Right lobe of liver (tissue), 6 donors: ENCODE results near the gene SRPRB. TPM values are rescaled to one million over a fixed set of nuclear protein-coding genes. Genes with fewer than 3 reads are reported as not detected.

Experiments used
- ATAC-seq, 4 donors: fragments of 200-7000 bp; cut with Tn5 transposase; one replicate each; pipeline ENCODE4 v1.9.1; 2020; ENCODE audit warnings: mild to moderate bottlenecking in 4 of 4, moderate library complexity in 4 of 4
- DNase-seq, 3 donors: peaks; one replicate each; pipeline ENCODE4 v3.0.0-alpha.2; 2020
- H3K27ac ChIP-seq, 3 donors: fragments of 200-600 bp; one replicate each; pipeline ENCODE4 v1.8.0; 2022
- H3K27me3 ChIP-seq, 2 donors: fragments of 200-600 bp; one replicate each; pipeline ENCODE4 v1.8.0; 2022
- H3K36me3 ChIP-seq, 4 donors: fragments of 200-600 bp; sonication (generic) in 1 of 4; one replicate each; pipeline versions ENCODE4 v1.5.1 to v1.8.0; 2017 to 2022; ENCODE audit warnings: control low read depth in 1 of 4
- H3K4me1 ChIP-seq, 4 donors: fragments of 200-600 bp; sonication (generic) in 1 of 4; one replicate each; pipeline versions ENCODE4 v1.5.1 to v1.8.0; 2017 to 2022; ENCODE audit warnings: control low read depth in 1 of 4
- H3K4me3 ChIP-seq, 3 donors: fragments of 200-600 bp; one replicate each; pipeline ENCODE4 v1.8.0; 2022
- H3K9me3 ChIP-seq, 4 donors: fragments of 200-600 bp; sonication (generic) in 1 of 4; one replicate each; pipeline versions ENCODE4 v1.5.1 to v1.8.0; 2017 to 2022; ENCODE audit warnings: control low read depth in 1 of 4
- POLR2A ChIP-seq: fragments of 450-650 bp; IDR thresholded peaks from one replicate; pipeline ENCODE4 v1.6.1; 2017; ENCODE audit warnings: antibody characterized with exemption, mild to moderate bottlenecking
- WGBS: methylation state at CpG from one replicate; pipeline ENCODE4 v1.1.6; 2018; ENCODE audit warnings: low coverage, low lambda C conversion rate; ENCODE audit not compliant: insufficient coverage; ENCODE audit errors: missing lambda C conversion rate; 5-methylcytosine and 5-hydroxymethylcytosine counted together
- intact Hi-C, 2 donors: fragments of 100-400 bp; cut with DNase I; formaldehyde crosslinking; loops; one replicate each; pipeline versions ENCODE4 v1.11.2 to v1.14.1; 2022
- total RNA-seq, 6 experiments: library from RNA; depleted of rRNA in 2 of 6; stranded (reverse); fragments of >200 nt in 2 of 6; fragmentation: NEBNext Ultra II Directional in 3 of 6; extraction: Animal tissue kit (Norgen Biotek cat#: 25700) in 3 of 6; gene quantifications; one replicate each; pipeline versions ENCODE4 v1.1.0 to v1.2.4, GENCODE V29; 2016 to 2023
- TF ChIP-seq, protein P1 (sequence below), 4 donors: fragments of 200-600 bp in 3 of 4; fragments of 450-650 bp in 1 of 4; IDR thresholded peaks; one replicate each; pipeline versions ENCODE4 v1.5.1 to v1.8.0; 2016 to 2022; ENCODE audit warnings: antibody characterized with exemption in 4 of 4, mild to moderate bottlenecking in 2 of 4
- donor health status: DM: no; HTN: yes; CAD: no.
- donor health status: DM: no; HTN: no; CAD: no.
- donor health status: DM: no; HTN: no; CAD: no.
- donor health status: DM: no; HTN: yes; CAD: no.
- donor health status: DM: no; HTN: yes; CAD: no.

Gene SRPRB
- total RNA-seq, 6 experiments from 2014 or later = 48.1 to 78.5 (median 56.4) TPM

- H3K4me1 ChIP-seq = no peaks in the 10 kb centered on the region
- no peak overlapping the region for H3K4me3 ChIP-seq
- no peak for TF ChIP-seq POLR2A
- TF ChIP-seq, protein P1, sequence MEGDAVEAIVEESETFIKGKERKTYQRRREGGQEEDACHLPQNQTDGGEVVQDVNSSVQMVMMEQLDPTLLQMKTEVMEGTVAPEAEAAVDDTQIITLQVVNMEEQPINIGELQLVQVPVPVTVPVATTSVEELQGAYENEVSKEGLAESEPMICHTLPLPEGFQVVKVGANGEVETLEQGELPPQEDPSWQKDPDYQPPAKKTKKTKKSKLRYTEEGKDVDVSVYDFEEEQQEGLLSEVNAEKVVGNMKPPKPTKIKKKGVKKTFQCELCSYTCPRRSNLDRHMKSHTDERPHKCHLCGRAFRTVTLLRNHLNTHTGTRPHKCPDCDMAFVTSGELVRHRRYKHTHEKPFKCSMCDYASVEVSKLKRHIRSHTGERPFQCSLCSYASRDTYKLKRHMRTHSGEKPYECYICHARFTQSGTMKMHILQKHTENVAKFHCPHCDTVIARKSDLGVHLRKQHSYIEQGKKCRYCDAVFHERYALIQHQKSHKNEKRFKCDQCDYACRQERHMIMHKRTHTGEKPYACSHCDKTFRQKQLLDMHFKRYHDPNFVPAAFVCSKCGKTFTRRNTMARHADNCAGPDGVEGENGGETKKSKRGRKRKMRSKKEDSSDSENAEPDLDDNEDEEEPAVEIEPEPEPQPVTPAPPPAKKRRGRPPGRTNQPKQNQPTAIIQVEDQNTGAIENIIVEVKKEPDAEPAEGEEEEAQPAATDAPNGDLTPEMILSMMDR (IDR thresholded peaks at IDR 0.05) = no peak
- H3K27ac ChIP-seq = no peak overlapping the region
- intact Hi-C loops = no loop called here
- H3K27me3 ChIP-seq = no peaks in the 10 kb centered on the region
- DNase-seq (no peak), ATAC-seq (no peak)
- no peaks in the 10 kb centered on the region for H3K9me3 ChIP-seq
- no peaks in the 10 kb centered on the region for H3K36me3 ChIP-seq
- 87% methylated on average over 3 of the region's 3 CpGs for WGBS
Measured at GRCh38 chr3:133797396-133798105, 8.1 kb upstream of the SRPRB start.

DNA sequence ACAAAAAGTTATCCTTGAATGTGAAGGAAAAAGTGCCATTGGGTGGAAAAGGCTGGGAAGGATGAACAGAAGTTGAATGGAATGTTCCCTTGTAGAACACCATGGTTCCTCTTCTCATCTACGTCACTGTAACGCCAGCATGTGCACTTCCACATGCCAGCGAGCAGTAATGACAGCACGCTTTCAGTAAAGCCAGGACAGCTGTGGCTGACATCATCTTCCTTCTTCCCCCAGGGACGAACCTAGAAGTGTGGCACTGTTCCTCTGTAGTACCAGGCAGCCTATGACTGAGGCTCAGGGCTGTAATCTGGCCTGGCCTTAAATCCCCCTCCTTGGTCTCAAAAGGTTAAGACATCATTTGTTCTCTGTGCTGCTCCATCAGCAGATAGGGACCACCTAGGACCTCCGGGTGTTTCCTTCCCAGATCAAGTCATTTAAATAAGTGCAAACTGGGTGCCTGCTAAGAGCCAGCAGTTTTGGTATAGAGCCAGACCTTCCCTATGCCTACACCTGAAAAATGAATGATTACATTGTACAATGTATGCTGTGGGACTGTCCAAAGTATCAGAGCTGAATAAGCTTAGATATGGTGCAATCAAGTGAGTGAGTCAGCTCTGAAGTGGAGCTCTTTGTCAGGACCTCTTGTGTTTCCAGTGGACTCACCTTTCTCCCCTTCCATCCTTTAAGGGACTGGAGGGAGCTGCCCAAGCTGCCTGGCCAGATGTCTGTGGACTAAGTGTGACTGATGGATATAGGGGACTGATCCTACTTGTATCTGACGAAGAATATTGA is 5.6 kb upstream of the SRPRB start:
- H3K4me1 ChIP-seq = no peaks in the 10 kb centered on the region
- ATAC-seq (peak in 1 of 4 donors; percentile 77), DNase-seq (no peak)
- TF ChIP-seq, protein P1 (IDR thresholded peaks at IDR 0.05) = no peak
- TF ChIP-seq POLR2A = no peak
- no peaks in the 10 kb centered on the region for H3K36me3 ChIP-seq
- no peaks in the 10 kb centered on the region for H3K27me3 ChIP-seq
- WGBS = 83% methylated on average over 3 of the region's 7 CpGs
- H3K9me3 ChIP-seq = no peaks in the 10 kb centered on the region
- intact Hi-C loops = no loop called here
- no peak overlapping the region for H3K27ac ChIP-seq
- H3K4me3 ChIP-seq = no peak overlapping the region

DNA sequence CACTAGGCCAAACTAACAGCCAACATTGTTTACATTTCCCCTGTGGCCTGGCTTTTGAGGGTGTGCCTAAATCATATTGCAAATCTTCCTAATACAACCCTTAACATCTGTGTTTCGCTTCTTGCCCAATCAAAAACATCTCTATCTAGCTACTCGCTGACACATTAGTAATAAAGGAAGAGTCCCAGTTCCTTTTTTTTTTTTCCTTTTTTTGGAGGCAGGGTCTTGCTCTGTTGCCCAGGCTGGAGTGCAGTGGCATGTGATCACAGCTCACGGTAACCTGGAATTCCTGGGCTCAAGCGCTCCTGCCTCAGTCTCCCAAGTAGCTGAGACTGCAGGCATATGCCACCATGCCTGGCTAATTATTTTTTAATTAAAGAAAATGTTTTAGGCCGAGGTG is 2.1 kb upstream of the SRPRB start:
- Histone ChIP-seq H3K9me3 (no peaks in the 10 kb centered on the region), H3K27ac (no peak overlapping the region), H3K36me3 (peaks cover 0 to 10% (median 4%) of the 10 kb centered on the region in 4 donors), H3K27me3 (no peaks in the 10 kb centered on the region), H3K4me1 (no peaks in the 10 kb centered on the region), H3K4me3 (no peak overlapping the region)
- TF ChIP-seq, protein P1 (IDR thresholded peaks at IDR 0.05) = no peak
- no peak for TF ChIP-seq POLR2A
- WGBS = 80% methylated on average over 5 of the region's 5 CpGs
- ATAC-seq = no peak
- no peak for DNase-seq
- intact Hi-C loops = no loop called here

DNA sequence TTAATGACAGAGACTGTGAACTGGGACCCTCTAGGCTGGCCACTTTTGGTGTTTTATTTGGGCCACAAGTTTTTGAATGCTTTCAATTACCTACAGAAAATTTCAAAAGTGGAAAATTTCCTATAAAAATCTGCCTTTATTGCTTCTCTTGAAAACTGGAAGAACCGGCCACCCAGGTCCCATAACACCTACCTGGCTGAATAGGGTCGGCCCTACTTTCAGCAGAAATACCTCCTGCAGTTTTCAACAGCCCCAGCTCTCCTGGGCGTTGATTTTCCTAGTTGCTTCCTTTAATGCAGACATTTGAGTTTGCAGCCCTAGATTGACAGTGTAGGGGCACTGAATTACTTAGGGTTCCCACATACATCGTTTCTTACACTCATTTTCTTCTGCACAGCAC is 719 bp upstream of the SRPRB start:
- ATAC-seq (no peak), DNase-seq (no peak)
- Histone ChIP-seq H3K4me1 (no peaks in the 10 kb centered on the region), H3K27me3 (no peaks in the 10 kb centered on the region), H3K27ac (no peak overlapping the region), H3K36me3 (peaks cover 0 to 14% (median 6%) of the 10 kb centered on the region in 4 donors), H3K9me3 (no peaks in the 10 kb centered on the region), H3K4me3 (no peak overlapping the region)
- intact Hi-C loops = no loop called here
- WGBS = 65% methylated on average over 4 of the region's 4 CpGs
- no peak for TF ChIP-seq POLR2A
- TF ChIP-seq, protein P1 (IDR thresholded peaks at IDR 0.05) = no peak
